Osteoblast (primary cell): ENCODE results near the gene ZFPM1. TPM values are rescaled to one million over a fixed set of nuclear protein-coding genes. Genes with fewer than 3 reads are reported as not detected.

Source experiments
- DNase-seq: peaks from one replicate; pipeline ENCODE4 v3.0.0; 2011; ENCODE audit warnings: low spot score, mixed read lengths; ENCODE audit not compliant: insufficient read length; ENCODE audit errors: missing footprints
- H2AFZ ChIP-seq: 2 replicates; pipeline ENCODE4 v1.6.0; 2011; ENCODE audit warnings: mild to moderate bottlenecking, low read length
- H3K27ac ChIP-seq: 2 replicates; pipeline ENCODE4 v1.5.1; 2011; ENCODE audit warnings: mild to moderate bottlenecking, low read depth, low read length, moderate library complexity
- H3K27me3 ChIP-seq: 2 replicates; pipeline ENCODE4 v1.6.0; 2012; ENCODE audit warnings: mild to moderate bottlenecking, control low read depth, inconsistent platforms, low read length, moderate library complexity; ENCODE audit not compliant: insufficient read depth
- H3K36me3 ChIP-seq: 2 replicates; pipeline ENCODE4 v1.5.1; 2011; ENCODE audit warnings: mild to moderate bottlenecking, low read length, control low read depth, moderate library complexity; ENCODE audit not compliant: insufficient read depth
- H3K4me1 ChIP-seq: 2 replicates; pipeline ENCODE4 v1.5.1; 2011; ENCODE audit warnings: mild to moderate bottlenecking, low read length, control low read depth, moderate library complexity; ENCODE audit not compliant: insufficient read depth
- H3K4me2 ChIP-seq: 2 replicates; pipeline ENCODE4 v1.6.0; 2011; ENCODE audit warnings: mild to moderate bottlenecking, low read length; ENCODE audit not compliant: insufficient read depth
- H3K4me3 ChIP-seq: fragments of 200-600 bp; sonication (generic); 3 replicates; pipeline ENCODE4 v1.5.1; 2012; ENCODE audit warnings: mild to moderate bottlenecking, low read length, inconsistent platforms; ENCODE audit not compliant: insufficient read depth
- H3K79me2 ChIP-seq: 2 replicates; pipeline ENCODE4 v1.6.0; 2012; ENCODE audit warnings: mild to moderate bottlenecking, low read length, control low read depth, inconsistent platforms; ENCODE audit not compliant: insufficient read depth
- H3K9me3 ChIP-seq: 2 replicates; pipeline ENCODE4 v1.5.1; 2011; ENCODE audit warnings: low read depth, low read length, control low read depth
- H4K20me1 ChIP-seq: 2 replicates; pipeline ENCODE4 v1.6.0; 2012; ENCODE audit warnings: mild to moderate bottlenecking, low read length, control low read depth; ENCODE audit not compliant: insufficient read depth
- CTCF ChIP-seq: IDR thresholded peaks from 2 replicates; pipeline ENCODE4 v1.5.1; 2011; ENCODE audit warnings: mild to moderate bottlenecking, low read depth, low read length, moderate library complexity; ENCODE audit errors: extremely low read depth
- total RNA-seq: library from RNA; depleted of rRNA; stranded (reverse); fragments of >200 nt; gene quantifications from 2 replicates; pipeline ENCODE4 v1.2.3, GENCODE V29; 2012

The ZFPM1 gene
- total RNA-seq, 1 donor = 2.2 TPM

GRCh38 chr16:88541831-88542616 is 88.9 kb downstream of the ZFPM1 start:
- no peaks in the 10 kb centered on the region for H4K20me1 ChIP-seq
- H3K27ac ChIP-seq = no peak overlapping the region
- peaks cover 4% of the 10 kb centered on the region for H3K9me3 ChIP-seq
- H3K79me2 ChIP-seq = no peaks in the 10 kb centered on the region
- H3K4me2 ChIP-seq = no peak overlapping the region
- H3K36me3 ChIP-seq = no peaks in the 10 kb centered on the region
- H3K27me3 ChIP-seq = peaks cover 34% of the 10 kb centered on the region
- no peak overlapping the region for H2AFZ ChIP-seq
- DNase-seq = peak; percentile 46
- no peak overlapping the region for H3K4me3 ChIP-seq
- no peak for TF ChIP-seq CTCF
- H3K4me1 ChIP-seq = no peaks in the 10 kb centered on the region

GRCh38 chr16:88543230-88543813 is 90.2 kb downstream of the ZFPM1 start:
- no peaks in the 10 kb centered on the region for H4K20me1 ChIP-seq
- H3K79me2 ChIP-seq = no peaks in the 10 kb centered on the region
- H3K27ac ChIP-seq = no peak overlapping the region
- peaks cover 4% of the 10 kb centered on the region for H3K9me3 ChIP-seq
- H3K4me2 ChIP-seq = no peak overlapping the region
- TF ChIP-seq CTCF = no peak
- no peak overlapping the region for H3K4me3 ChIP-seq
- H2AFZ ChIP-seq = no peak overlapping the region
- peak; percentile 73 for DNase-seq
- no peaks in the 10 kb centered on the region for H3K36me3 ChIP-seq
- peaks cover 36% of the 10 kb centered on the region for H3K27me3 ChIP-seq
- H3K4me1 ChIP-seq = no peaks in the 10 kb centered on the region

- no peak overlapping the region for H3K27ac ChIP-seq
- no peaks in the 10 kb centered on the region for H3K4me1 ChIP-seq
- H4K20me1 ChIP-seq = no peaks in the 10 kb centered on the region
- H3K4me3 ChIP-seq = no peak overlapping the region
- H3K79me2 ChIP-seq = no peaks in the 10 kb centered on the region
- peak; percentile 53 for DNase-seq
- H3K27me3 ChIP-seq = peaks cover 28% of the 10 kb centered on the region
- peaks cover 4% of the 10 kb centered on the region for H3K9me3 ChIP-seq
- H3K4me2 ChIP-seq = no peak overlapping the region
- H3K36me3 ChIP-seq = no peaks in the 10 kb centered on the region
- no peak for TF ChIP-seq CTCF
- no peak overlapping the region for H2AFZ ChIP-seq
These were observed 92.7 kb downstream of the ZFPM1 start for GRCh38 chr16:88545781-88546180.

GRCh38 chr16:88548131-88548874 is 95.2 kb downstream of the ZFPM1 start:
- Histone ChIP-seq H3K4me2 (no peak overlapping the region), H3K4me3 (no peak overlapping the region), H3K36me3 (no peaks in the 10 kb centered on the region), H3K79me2 (no peaks in the 10 kb centered on the region), H3K27me3 (peaks cover 38% of the 10 kb centered on the region), H4K20me1 (peaks cover 4% of the 10 kb centered on the region), H2AFZ (no peak overlapping the region), H3K9me3 (no peaks in the 10 kb centered on the region), H3K4me1 (no peaks in the 10 kb centered on the region), H3K27ac (no peak overlapping the region)
- DNase-seq = peak; percentile 59
- TF ChIP-seq CTCF = no peak
